DND-41 (cell line): ENCODE data around the gene PDZD4.

Experiments
- ATAC-seq: fragments of 200-7000 bp; cut with Tn5 transposase; 3 replicates; pipeline ENCODE4 v1.9.1; 2021; ENCODE audit warnings: low read depth; ENCODE audit not compliant: insufficient read depth
- DNase-seq: peaks from one replicate; pipeline ENCODE4 v3.0.0-alpha.2; 2020
- H2AFZ ChIP-seq: 2 replicates; pipeline ENCODE4 v1.6.0; 2012; ENCODE audit warnings: low read depth, low read length
- H3K27ac ChIP-seq: 2 replicates; pipeline ENCODE4 v1.5.1; 2012; ENCODE audit warnings: low read length, inconsistent platforms
- H3K27me3 ChIP-seq: fragments of 200-600 bp; sonication (generic); 2 replicates; pipeline ENCODE4 v1.6.0; 2012; ENCODE audit warnings: low read length, mild to moderate bottlenecking, inconsistent platforms; ENCODE audit not compliant: insufficient read depth, poor library complexity
- H3K36me3 ChIP-seq: 2 replicates; pipeline ENCODE4 v1.5.1; 2012; ENCODE audit warnings: low read length, inconsistent platforms; ENCODE audit not compliant: insufficient read depth
- H3K4me1 ChIP-seq: 2 replicates; pipeline ENCODE4 v1.5.1; 2012; ENCODE audit warnings: mild to moderate bottlenecking, low read length; ENCODE audit not compliant: insufficient read depth
- H3K4me2 ChIP-seq: 2 replicates; pipeline ENCODE4 v1.6.0; 2012; ENCODE audit warnings: mild to moderate bottlenecking, moderate library complexity, low read length, inconsistent platforms; ENCODE audit not compliant: insufficient read depth
- H3K4me3 ChIP-seq, 2 experiments: fragments of 200-600 bp in 1 of 2; shearing (Covaris generic) in 1 of 2; 2 replicates each; pipeline ENCODE4 v1.5.1; 2012 to 2016; ENCODE audit warnings: inconsistent platforms in 2 of 2, low read length in 2 of 2, mild to moderate bottlenecking in 2 of 2, low read depth in 1 of 2, moderate library complexity in 1 of 2
- H3K79me2 ChIP-seq: 2 replicates; pipeline ENCODE4 v1.6.0; 2012; ENCODE audit warnings: low read length, inconsistent platforms; ENCODE audit not compliant: insufficient read depth
- H3K9ac ChIP-seq: 2 replicates; pipeline ENCODE4 v1.6.0; 2012; ENCODE audit warnings: low read depth, mild to moderate bottlenecking, inconsistent platforms, low read length, moderate library complexity
- H3K9me3 ChIP-seq: 2 replicates; pipeline ENCODE4 v1.5.1; 2012; ENCODE audit warnings: low read length, moderate library complexity, mild to moderate bottlenecking, inconsistent platforms; ENCODE audit not compliant: insufficient read depth, severe bottlenecking
- H4K20me1 ChIP-seq: 2 replicates; pipeline ENCODE4 v1.6.0; 2012; ENCODE audit warnings: low read length; ENCODE audit not compliant: insufficient read depth
- CTCF ChIP-seq: IDR thresholded peaks from 2 replicates; pipeline ENCODE4 v1.5.1; 2012; ENCODE audit warnings: borderline replicate concordance, low read length, moderate library complexity, mild to moderate bottlenecking; ENCODE audit not compliant: poor library complexity, severe bottlenecking; ENCODE audit errors: extremely low read depth
- EZH2 ChIP-seq: IDR thresholded peaks from 3 replicates; pipeline ENCODE4 v1.6.1; 2012; ENCODE audit warnings: borderline replicate concordance, low read depth, mild to moderate bottlenecking, moderate library complexity, low read length, inconsistent platforms; ENCODE audit not compliant: severe bottlenecking

Gene PDZD4

GRCh38 chrX:153766098-153766817 is 64.1 kb downstream of the PDZD4 start:
- H3K9me3 ChIP-seq = no peaks in the 10 kb centered on the region
- H2AFZ ChIP-seq = peak overlapping the region; percentile 64
- ATAC-seq (peak; percentile 91), DNase-seq (peak; percentile 78)
- TF ChIP-seq EZH2 (no peak), CTCF (no peak)
- no peaks in the 10 kb centered on the region for H3K27me3 ChIP-seq
- H3K4me2 ChIP-seq = peak overlapping the region; percentile 59
- peaks cover 4% of the 10 kb centered on the region; the same call in 1 of the 2 replicates for H4K20me1 ChIP-seq
- H3K36me3 ChIP-seq = no peaks in the 10 kb centered on the region
- H3K27ac ChIP-seq = peak overlapping the region; percentile 64; the same call in 1 of the 2 replicates
- H3K4me3 ChIP-seq = peak overlapping the region in 1 of 2 experiments; percentile 45; a peak in 2 of 4 replicates
- no peaks in the 10 kb centered on the region for H3K79me2 ChIP-seq
- peak overlapping the region; percentile 41 for H3K9ac ChIP-seq
- peaks cover 24% of the 10 kb centered on the region for H3K4me1 ChIP-seq

- no peak overlapping the region for H2AFZ ChIP-seq
- H3K4me1 ChIP-seq = peaks cover 24% of the 10 kb centered on the region
- no peak overlapping the region for H3K27ac ChIP-seq
- peak overlapping the region in 1 of 2 experiments; percentile 45; a peak in 1 of 4 replicates for H3K4me3 ChIP-seq
- TF ChIP-seq EZH2 = no peak
- no peak for TF ChIP-seq CTCF
- H3K4me2 ChIP-seq = peak overlapping the region; percentile 59
- peaks cover 4% of the 10 kb centered on the region; the same call in 1 of the 2 replicates for H4K20me1 ChIP-seq
- no peaks in the 10 kb centered on the region for H3K9me3 ChIP-seq
- H3K27me3 ChIP-seq = no peaks in the 10 kb centered on the region
- no peaks in the 10 kb centered on the region for H3K36me3 ChIP-seq
- DNase-seq (no peak), ATAC-seq (no peak)
- H3K9ac ChIP-seq = peak overlapping the region; percentile 41; the same call in 1 of the 2 replicates
- no peaks in the 10 kb centered on the region for H3K79me2 ChIP-seq
Observed at GRCh38 chrX:153765138-153766079, 64.9 kb downstream of the PDZD4 start.

- Histone ChIP-seq H3K36me3 (no peaks in the 10 kb centered on the region), H4K20me1 (peaks cover 4% of the 10 kb centered on the region; the same call in 1 of the 2 replicates), H3K27ac (no peak overlapping the region), H3K79me2 (no peaks in the 10 kb centered on the region), H3K4me3 (no peak overlapping the region), H3K9ac (no peak overlapping the region), H3K4me2 (no peak overlapping the region), H3K4me1 (peaks cover 24% of the 10 kb centered on the region), H3K27me3 (no peaks in the 10 kb centered on the region), H2AFZ (no peak overlapping the region), H3K9me3 (no peaks in the 10 kb centered on the region)
- DNase-seq (no peak), ATAC-seq (no peak)
- TF ChIP-seq EZH2 (no peak), CTCF (no peak)
Observed at GRCh38 chrX:153764786-153765137, 65.6 kb downstream of the PDZD4 start.
